K562 (cell line): ENCODE results near the gene FAM136A. TPM values are rescaled to one million over a fixed set of nuclear protein-coding genes. Genes with fewer than 3 reads are reported as not detected.

Source experiments
- BCL6 ChIP-seq: fragments of 250-450 bp; sonication (Bioruptor Pico); IDR thresholded peaks from 2 replicates; pipeline ENCODE4 v1.4.0; 2020
- CHD2 ChIP-seq: IDR thresholded peaks from 2 replicates; pipeline ENCODE4 v1.6.1; 2011; ENCODE audit warnings: low read depth, low read length
- GATA2 ChIP-seq: sonication (generic); formaldehyde crosslinking; IDR thresholded peaks from 2 replicates; pipeline ENCODE4 v1.4.0; 2020; ENCODE audit warnings: mild to moderate bottlenecking, missing genetic modification reagents
- HDAC3 ChIP-seq: fragments of 450-650 bp; IDR thresholded peaks from 2 replicates; pipeline ENCODE4 v1.6.1; 2018; ENCODE audit warnings: borderline replicate concordance, mild to moderate bottlenecking, moderate library complexity; ENCODE audit not compliant: partially characterized antibody
- MAFG ChIP-seq: fragments of 450-650 bp; conservative IDR thresholded peaks from 2 replicates; pipeline ENCODE4 v1.6.1; 2016; ENCODE audit warnings: missing genetic modification characterization, missing compliant biosample characterization
- MTA2 ChIP-seq: fragments of 450-650 bp; IDR thresholded peaks from 2 replicates; pipeline ENCODE4 v1.6.1; 2016; ENCODE audit warnings: low read depth
- PHTF2 ChIP-seq: fragments of 250-450 bp; sonication (Bioruptor Pico); IDR thresholded peaks from 2 replicates; pipeline ENCODE4 v1.5.0; 2021; ENCODE audit warnings: mild to moderate bottlenecking
- POLR2AphosphoS5 ChIP-seq: IDR thresholded peaks from 2 replicates; pipeline ENCODE4 v1.6.1; 2011; ENCODE audit warnings: mild to moderate bottlenecking, low read depth, low read length, moderate library complexity; ENCODE audit not compliant: control insufficient read depth, insufficient read depth
- RCOR1 ChIP-seq, 2 experiments: IDR thresholded peaks; 2 replicates each; pipeline ENCODE4 v1.6.1; 2012; ENCODE audit warnings: low read depth in 2 of 2, low read length in 2 of 2, borderline replicate concordance in 1 of 2, improper control_type of control experiment in 1 of 2
- SNIP1 ChIP-seq: fragments of 450-650 bp; IDR thresholded peaks from 2 replicates; pipeline ENCODE4 v1.7.1; 2017; ENCODE audit warnings: low read depth, mild to moderate bottlenecking
- SRSF7 ChIP-seq: fragments of 200-400 bp; formaldehyde crosslinking; optimal IDR thresholded peaks from 2 replicates; pipeline ENCODE3; 2017; ENCODE audit warnings: mild to moderate bottlenecking, low read depth, low read length
- STAT5A ChIP-seq: IDR thresholded peaks from 2 replicates; pipeline ENCODE4 v1.6.1; 2012; ENCODE audit warnings: low read length, inconsistent platforms, borderline replicate concordance
- TBP ChIP-seq: optimal IDR thresholded peaks from 2 replicates; pipeline ENCODE3; 2011; ENCODE audit warnings: low read depth, low read length, improper control_type of control experiment
- ZBTB1 ChIP-seq: sonication (generic); formaldehyde crosslinking; IDR thresholded peaks from 2 replicates; pipeline ENCODE4 v1.8.1; 2023; ENCODE audit warnings: missing genetic modification reagents, low read depth, mild to moderate bottlenecking, borderline replicate concordance
- ZNF12 ChIP-seq: sonication (generic); formaldehyde crosslinking; IDR thresholded peaks from 2 replicates; pipeline ENCODE4 v1.4.0; 2020; ENCODE audit warnings: mild to moderate bottlenecking, missing genetic modification reagents
- polyA plus RNA-seq, 8 experiments: library from polyadenylated mRNA; depleted of rRNA in 4 of 8; stranded (reverse) in 5 of 8; unstranded in 3 of 8; fragments of >200 nt; fragmentation: Nextera tagmentation in 2 of 8; fragmentation: Illumina TruSeq in 1 of 8; extraction: Ambion mirVana in 2 of 8; extraction: Trizol in 1 of 8; gene quantifications; 2 replicates each; pipeline versions ENCODE4 v1.2.1 to v1.2.3, GENCODE V29; 2011 to 2014; ENCODE audit warnings: inconsistent platforms in 1 of 8, missing spikeins in 1 of 8
- total RNA-seq, 7 experiments: library from RNA; depleted of rRNA in 6 of 7; stranded (reverse); fragments of >200 nt in 6 of 7; fragmentation: Illumina TruSeq in 2 of 7; extraction: Trizol in 2 of 7; gene quantifications; 2 replicates each; pipeline versions ENCODE4 v1.2.1 to v1.2.3, GENCODE V29; 2011 to 2021; ENCODE audit warnings: low replicate concordance in 1 of 7
- TF ChIP-seq, protein P1 (sequence below): fragments of 250-450 bp; sonication (Bioruptor Pico); IDR thresholded peaks from 2 replicates; pipeline ENCODE4 v1.4.0; 2020
- TF ChIP-seq, protein P2 (sequence below): sonication (generic); formaldehyde crosslinking; IDR thresholded peaks from 2 replicates; pipeline ENCODE4 v1.8.1; 2023; ENCODE audit warnings: missing genetic modification reagents, mild to moderate bottlenecking, borderline replicate concordance

Gene FAM136A
- total and polyA plus RNA-seq, 9 of the 15 experiments (the other 6 are each of a cell fraction or from before 2014, with no cell fraction given), result 89.0 to 151 (median 104) TPM

DNA sequence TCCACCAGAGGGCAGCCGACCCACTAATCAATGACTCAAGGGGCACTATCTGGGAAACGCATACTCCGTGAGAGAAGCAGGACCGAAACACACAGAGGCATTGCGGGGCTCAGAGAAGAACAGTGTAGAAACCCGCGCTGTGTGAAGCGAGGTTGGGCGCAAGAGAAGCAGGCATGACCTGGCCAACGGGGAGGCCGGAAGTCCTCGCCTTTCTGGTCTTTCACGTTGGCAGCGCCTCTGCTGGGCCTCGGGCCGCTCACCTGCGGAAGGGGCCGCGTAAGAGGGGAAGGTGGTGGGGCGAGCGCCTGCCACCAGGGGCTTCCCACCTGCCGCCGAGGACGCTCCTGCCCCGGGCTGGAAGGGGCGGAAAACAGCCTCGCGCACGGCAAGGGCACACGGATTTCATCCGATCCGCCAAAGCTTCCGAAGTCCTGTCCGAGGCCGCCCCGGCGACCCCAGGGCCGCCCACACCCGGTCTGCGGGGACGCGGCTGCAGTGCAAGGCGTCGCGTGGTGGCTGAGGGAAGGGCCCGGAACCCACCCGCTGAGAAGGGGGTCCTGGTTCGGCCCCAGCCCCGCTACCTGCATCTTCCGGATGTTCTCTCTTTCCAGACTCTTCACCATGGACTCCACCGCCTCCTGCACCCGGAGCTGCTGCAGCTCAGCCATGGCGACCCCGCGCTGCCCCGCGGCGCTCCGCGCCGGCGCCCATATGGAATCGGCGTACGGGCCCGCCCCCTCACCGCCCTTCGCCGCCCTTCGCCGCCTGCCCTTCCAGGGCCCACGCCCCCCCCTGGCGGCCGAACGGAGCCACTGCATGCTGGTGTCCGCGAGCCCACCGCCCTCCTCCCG lies at the start of gene FAM136A (continued):
- TF ChIP-seq ZNF12 (CRISPR knock-in tag) (peak; percentile 59; the same call in 1 of the 2 replicates), STAT5A (no peak; the same call in 1 of the 2 replicates), PHTF2 (CRISPR knock-in tag) (no peak), GATA2 (CRISPR knock-in tag) (no peak), MAFG (tag) (no peak), POLR2AphosphoS5 (peak; percentile 82), BCL6 (CRISPR knock-in tag) (no peak), RCOR1 (IDR thresholded peaks at IDR 0.05; ENCODE audit: borderline replicate concordance in 1 of 2, low read depth in 2 of 2, low read length in 2 of 2) (no peak), CHD2 (no peak), TBP (peak; percentile 60), HDAC3 (no peak), SRSF7 (no peak), ZBTB1 (CRISPR knock-in tag) (peak; percentile 32; the same call in 1 of the 2 replicates), MTA2 (peak; percentile 46; the same call in 1 of the 2 replicates), SNIP1 (no peak)
- TF ChIP-seq, protein P1, sequence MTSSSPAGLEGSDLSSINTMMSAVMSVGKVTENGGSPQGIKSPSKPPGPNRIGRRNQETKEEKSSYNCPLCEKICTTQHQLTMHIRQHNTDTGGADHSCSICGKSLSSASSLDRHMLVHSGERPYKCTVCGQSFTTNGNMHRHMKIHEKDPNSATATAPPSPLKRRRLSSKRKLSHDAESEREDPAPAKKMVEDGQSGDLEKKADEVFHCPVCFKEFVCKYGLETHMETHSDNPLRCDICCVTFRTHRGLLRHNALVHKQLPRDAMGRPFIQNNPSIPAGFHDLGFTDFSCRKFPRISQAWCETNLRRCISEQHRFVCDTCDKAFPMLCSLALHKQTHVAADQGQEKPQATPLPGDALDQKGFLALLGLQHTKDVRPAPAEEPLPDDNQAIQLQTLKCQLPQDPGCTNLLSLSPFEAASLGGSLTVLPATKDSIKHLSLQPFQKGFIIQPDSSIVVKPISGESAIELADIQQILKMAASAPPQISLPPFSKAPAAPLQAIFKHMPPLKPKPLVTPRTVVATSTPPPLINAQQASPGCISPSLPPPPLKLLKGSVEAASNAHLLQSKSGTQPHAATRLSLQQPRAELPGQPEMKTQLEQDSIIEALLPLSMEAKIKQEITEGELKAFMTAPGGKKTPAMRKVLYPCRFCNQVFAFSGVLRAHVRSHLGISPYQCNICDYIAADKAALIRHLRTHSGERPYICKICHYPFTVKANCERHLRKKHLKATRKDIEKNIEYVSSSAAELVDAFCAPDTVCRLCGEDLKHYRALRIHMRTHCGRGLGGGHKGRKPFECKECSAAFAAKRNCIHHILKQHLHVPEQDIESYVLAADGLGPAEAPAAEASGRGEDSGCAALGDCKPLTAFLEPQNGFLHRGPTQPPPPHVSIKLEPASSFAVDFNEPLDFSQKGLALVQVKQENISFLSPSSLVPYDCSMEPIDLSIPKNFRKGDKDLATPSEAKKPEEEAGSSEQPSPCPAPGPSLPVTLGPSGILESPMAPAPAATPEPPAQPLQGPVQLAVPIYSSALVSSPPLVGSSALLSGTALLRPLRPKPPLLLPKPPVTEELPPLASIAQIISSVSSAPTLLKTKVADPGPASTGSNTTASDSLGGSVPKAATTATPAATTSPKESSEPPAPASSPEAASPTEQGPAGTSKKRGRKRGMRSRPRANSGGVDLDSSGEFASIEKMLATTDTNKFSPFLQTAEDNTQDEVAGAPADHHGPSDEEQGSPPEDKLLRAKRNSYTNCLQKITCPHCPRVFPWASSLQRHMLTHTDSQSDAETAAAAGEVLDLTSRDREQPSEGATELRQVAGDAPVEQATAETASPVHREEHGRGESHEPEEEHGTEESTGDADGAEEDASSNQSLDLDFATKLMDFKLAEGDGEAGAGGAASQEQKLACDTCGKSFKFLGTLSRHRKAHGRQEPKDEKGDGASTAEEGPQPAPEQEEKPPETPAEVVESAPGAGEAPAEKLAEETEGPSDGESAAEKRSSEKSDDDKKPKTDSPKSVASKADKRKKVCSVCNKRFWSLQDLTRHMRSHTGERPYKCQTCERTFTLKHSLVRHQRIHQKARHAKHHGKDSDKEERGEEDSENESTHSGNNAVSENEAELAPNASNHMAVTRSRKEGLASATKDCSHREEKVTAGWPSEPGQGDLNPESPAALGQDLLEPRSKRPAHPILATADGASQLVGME (CRISPR knock-in tag), result 0 out of 2 replicates have a peak, but pooled peaks have one; percentile 25
- TF ChIP-seq, protein P2, sequence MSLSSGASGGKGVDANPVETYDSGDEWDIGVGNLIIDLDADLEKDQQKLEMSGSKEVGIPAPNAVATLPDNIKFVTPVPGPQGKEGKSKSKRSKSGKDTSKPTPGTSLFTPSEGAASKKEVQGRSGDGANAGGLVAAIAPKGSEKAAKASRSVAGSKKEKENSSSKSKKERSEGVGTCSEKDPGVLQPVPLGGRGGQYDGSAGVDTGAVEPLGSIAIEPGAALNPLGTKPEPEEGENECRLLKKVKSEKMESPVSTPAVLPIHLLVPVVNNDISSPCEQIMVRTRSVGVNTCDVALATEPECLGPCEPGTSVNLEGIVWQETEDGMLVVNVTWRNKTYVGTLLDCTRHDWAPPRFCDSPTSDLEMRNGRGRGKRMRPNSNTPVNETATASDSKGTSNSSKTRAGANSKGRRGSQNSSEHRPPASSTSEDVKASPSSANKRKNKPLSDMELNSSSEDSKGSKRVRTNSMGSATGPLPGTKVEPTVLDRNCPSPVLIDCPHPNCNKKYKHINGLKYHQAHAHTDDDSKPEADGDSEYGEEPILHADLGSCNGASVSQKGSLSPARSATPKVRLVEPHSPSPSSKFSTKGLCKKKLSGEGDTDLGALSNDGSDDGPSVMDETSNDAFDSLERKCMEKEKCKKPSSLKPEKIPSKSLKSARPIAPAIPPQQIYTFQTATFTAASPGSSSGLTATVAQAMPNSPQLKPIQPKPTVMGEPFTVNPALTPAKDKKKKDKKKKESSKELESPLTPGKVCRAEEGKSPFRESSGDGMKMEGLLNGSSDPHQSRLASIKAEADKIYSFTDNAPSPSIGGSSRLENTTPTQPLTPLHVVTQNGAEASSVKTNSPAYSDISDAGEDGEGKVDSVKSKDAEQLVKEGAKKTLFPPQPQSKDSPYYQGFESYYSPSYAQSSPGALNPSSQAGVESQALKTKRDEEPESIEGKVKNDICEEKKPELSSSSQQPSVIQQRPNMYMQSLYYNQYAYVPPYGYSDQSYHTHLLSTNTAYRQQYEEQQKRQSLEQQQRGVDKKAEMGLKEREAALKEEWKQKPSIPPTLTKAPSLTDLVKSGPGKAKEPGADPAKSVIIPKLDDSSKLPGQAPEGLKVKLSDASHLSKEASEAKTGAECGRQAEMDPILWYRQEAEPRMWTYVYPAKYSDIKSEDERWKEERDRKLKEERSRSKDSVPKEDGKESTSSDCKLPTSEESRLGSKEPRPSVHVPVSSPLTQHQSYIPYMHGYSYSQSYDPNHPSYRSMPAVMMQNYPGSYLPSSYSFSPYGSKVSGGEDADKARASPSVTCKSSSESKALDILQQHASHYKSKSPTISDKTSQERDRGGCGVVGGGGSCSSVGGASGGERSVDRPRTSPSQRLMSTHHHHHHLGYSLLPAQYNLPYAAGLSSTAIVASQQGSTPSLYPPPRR (CRISPR knock-in tag), result no peak
